GM12875 (cell line): ENCODE results near the gene COL9A2.

ENCODE experiments used
- H3K4me3 ChIP-seq: one replicate; pipeline ENCODE4 v1.5.1; 2011; ENCODE audit warnings: low read depth, low read length, control low read depth
- TF ChIP-seq, protein P1 (sequence below): IDR thresholded peaks from 2 replicates; pipeline ENCODE4 v1.5.1; 2011; ENCODE audit warnings: low read depth, mild to moderate bottlenecking, control low read depth, inconsistent platforms, low read length, moderate library complexity, borderline replicate concordance; ENCODE audit not compliant: insufficient read depth

Gene COL9A2

DNA sequence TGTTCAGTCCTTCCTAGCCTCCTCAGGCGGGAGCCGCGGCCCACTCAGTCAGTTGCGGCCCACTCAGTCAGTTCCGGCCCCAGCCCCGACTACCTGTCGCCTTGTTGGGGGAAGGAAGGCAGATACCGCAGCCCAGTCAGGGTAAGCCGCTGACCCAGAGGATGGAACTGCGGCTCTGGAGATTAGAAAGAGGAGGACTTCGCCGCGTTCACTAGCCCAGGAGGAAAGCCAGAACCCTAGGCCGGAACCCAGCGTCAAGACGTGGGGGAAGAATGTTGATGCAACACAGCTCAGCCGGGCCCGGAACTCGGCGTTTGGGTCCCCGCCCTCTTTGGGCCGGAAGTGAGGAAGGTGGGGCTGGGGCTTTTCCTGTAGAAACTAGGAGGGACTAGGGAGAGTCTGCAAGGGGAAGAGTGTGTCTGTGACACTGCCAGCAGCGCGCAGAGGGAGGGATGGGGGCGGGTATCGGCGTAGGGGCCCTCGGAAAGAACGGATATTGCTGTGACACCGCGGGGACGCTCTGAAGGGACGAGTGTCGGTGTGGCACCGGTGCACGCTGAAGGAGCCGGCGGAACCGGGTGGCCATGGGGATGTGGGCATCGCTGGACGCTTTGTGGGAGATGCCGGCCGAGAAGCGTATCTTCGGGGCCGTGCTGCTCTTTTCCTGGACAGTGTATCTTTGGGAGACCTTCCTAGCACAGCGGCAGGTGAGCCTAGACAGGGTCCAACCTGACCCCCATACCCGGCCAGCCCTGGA lies 59.2 kb downstream of the COL9A2 start, which contains the start of gene ZMPSTE24:
TSS of gene ZMPSTE24 (plus strand) at position 549 of the 757 bp plus-strand sequence. CDS start at position 585, 36 bp downstream.
- TF ChIP-seq, protein P1, sequence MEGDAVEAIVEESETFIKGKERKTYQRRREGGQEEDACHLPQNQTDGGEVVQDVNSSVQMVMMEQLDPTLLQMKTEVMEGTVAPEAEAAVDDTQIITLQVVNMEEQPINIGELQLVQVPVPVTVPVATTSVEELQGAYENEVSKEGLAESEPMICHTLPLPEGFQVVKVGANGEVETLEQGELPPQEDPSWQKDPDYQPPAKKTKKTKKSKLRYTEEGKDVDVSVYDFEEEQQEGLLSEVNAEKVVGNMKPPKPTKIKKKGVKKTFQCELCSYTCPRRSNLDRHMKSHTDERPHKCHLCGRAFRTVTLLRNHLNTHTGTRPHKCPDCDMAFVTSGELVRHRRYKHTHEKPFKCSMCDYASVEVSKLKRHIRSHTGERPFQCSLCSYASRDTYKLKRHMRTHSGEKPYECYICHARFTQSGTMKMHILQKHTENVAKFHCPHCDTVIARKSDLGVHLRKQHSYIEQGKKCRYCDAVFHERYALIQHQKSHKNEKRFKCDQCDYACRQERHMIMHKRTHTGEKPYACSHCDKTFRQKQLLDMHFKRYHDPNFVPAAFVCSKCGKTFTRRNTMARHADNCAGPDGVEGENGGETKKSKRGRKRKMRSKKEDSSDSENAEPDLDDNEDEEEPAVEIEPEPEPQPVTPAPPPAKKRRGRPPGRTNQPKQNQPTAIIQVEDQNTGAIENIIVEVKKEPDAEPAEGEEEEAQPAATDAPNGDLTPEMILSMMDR = no peak
- peak within 1 kb of the TSS; percentile 86 for H3K4me3 ChIP-seq

DNA sequence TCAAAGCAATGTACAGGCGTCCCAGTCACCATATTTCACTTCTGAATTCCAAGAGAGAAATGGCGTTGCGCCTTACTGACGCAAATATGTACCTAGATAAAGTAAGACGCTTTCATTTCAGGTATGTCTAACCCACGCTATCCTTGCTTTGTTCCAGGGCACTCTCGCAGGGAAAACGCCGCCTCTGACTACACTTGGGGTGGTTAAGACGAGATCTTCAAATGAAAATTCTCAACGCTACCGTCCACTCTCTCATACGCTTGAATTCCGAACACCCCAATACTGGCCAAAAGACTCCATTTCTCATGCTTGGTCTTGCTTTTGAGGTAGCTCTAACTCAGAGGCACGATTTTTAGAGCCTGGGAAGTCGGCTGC lies 59.8 kb downstream of the COL9A2 start:
- H3K4me3 ChIP-seq = peak overlapping the region; percentile 81
- TF ChIP-seq, protein P1 = no peak

DNA sequence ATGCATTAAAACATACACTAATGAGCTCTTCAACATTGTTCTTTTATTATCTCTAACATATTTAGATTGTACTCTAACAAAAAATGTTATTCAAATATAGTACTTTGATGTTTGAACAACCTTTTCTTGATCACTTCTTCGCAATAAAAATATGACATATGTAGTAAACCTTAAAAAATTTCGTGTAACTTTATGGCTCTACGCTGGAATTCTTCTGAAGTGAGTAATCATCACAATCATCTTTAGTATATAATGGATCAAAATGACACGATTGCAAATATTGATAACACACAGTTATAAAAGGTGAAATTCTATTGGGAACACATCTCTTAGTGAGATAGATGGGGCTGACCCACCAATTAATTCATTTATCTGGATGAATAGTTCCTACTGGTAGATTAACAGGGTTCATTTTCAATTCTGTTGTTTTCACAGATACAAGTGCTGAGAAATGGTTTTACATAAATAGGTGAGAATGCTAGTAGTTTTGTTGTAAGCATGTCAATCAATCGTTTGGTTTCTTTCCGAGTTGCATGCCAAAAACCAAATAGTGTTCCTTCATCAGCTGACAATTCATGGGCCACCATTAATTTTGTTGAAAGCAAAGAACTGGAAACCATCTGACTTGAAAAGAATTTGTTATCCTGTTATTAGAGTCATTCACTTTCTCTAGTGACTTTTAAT lies 60.5 kb downstream of the COL9A2 start:
- peak overlapping the region; percentile 81 for H3K4me3 ChIP-seq
- TF ChIP-seq, protein P1 = no peak

DNA sequence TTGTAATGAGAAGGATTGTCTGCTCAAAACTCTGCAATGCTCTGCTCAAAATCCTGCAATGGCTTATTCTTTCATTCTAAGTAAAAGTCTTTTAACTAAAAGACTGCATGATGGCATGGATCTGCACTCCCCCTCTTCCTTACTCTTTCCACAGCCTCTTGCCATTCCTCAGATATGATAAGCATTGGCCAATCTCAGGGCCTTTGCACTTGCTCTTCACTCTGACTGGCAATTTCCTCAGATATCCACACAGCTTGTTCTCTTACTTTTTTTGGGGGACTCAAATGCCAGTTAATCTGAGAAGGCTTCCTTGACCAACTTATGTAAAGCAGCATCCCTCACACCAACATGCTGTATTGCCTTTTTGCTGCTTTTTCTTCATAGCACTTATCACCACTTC lies 61.9 kb downstream of the COL9A2 start:
- H3K4me3 ChIP-seq = no peak overlapping the region
- TF ChIP-seq, protein P1 = no peak

DNA sequence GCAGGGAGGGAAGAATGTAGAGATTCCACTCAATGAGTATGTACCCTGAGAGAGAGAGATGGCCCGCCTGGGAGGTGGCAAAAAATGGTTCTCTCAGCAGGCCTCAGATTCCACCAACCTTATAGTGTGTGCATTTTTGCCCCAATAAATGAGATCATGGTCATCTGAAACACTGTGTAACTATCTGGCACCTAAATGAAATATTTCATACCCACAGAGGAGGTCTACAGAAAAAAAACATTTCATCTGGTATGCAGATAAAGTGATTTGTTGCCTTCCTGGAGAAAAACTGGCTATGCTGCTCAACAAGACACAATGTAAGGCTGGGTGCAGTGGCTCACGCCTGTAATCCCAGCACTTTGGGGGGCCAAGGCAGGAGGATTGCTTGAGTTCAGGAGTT lies 64.5 kb downstream of the COL9A2 start:
- H3K4me3 ChIP-seq = no peak overlapping the region
- TF ChIP-seq, protein P1 = no peak

DNA sequence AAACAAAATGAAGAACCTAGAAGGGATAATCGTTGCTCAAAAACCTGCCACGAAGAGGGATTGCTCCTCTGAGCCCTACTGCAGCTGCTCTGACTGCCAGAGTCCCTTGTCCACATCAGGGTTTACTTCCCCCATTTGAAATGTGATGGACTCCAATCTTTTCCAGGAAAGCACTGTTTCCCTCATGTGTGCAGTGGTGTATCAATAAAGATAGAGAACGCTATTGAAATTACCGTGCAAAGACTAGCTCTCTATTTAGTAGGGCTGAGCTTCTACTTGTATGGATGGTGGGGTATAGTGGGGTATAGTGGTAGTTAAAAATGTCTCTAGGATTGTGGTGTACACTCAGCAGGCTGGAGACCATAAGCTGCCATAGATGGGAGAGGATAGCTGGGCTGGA lies 65.6 kb downstream of the COL9A2 start:
- H3K4me3 ChIP-seq = no peak overlapping the region
- TF ChIP-seq, protein P1 = no peak
